ENCODE results near the gene HTT. TPM values are rescaled to one million over a fixed set of nuclear protein-coding genes. Genes with fewer than 3 reads are reported as not detected.

Gene HTT
- polyA plus RNA-seq, 1 donor (not counting 4 experiments of a cell fraction or from before 2014, with no cell fraction given): 16.2 TPM

- Histone ChIP-seq H3K4me2 (ENCODE audit: control insufficient read depth, extremely low read depth, insufficient read depth, low read depth, low read length) (no peak overlapping the region), H4K20me1 (ENCODE audit: control insufficient read depth, extremely low read depth, insufficient read depth, low read length) (no peaks in the 10 kb centered on the region), H3K36me3 (ENCODE audit: control insufficient read depth in 2 of 2, extremely low read depth in 1 of 2, insufficient read depth in 2 of 2, low read length in 2 of 2) (peaks cover 0 to 3% of the 10 kb centered on the region in 2 experiments), H3K4me1 (ENCODE audit: control insufficient read depth, extremely low read depth, insufficient read depth, low read length) (no peaks in the 10 kb centered on the region), H2AFZ (ENCODE audit: control insufficient read depth, low read length) (no peak overlapping the region), H3K9me1 (ENCODE audit: control insufficient read depth, extremely low read depth, insufficient read depth, low read length) (no peaks in the 10 kb centered on the region), H3K4me3 (ENCODE audit: control insufficient read depth in 2 of 3, extremely low read depth in 1 of 3, insufficient read depth in 2 of 3, low read depth in 1 of 3, low read length in 3 of 3) (no peak overlapping the region), H3K79me2 (ENCODE audit: control insufficient read depth, insufficient read depth, low read length) (no peaks in the 10 kb centered on the region), H3K27ac (ENCODE audit: control insufficient read depth, insufficient read depth, low read length) (no peak overlapping the region), H3K9me3 (ENCODE audit: control insufficient read depth, low read depth, low read length) (no peaks in the 10 kb centered on the region), H3K27me3 (ENCODE audit: control insufficient read depth, extremely low read depth, insufficient read depth, low read length) (no peaks in the 10 kb centered on the region), H3K9ac (ENCODE audit: control insufficient read depth, extremely low read depth, insufficient read depth, low read length) (no peak overlapping the region)
- no peak for DNase-seq (ENCODE audit: low read depth, low spot score)
- dilution Hi-C loops (cut with MboI; ENCODE audit: extremely low pct_ligation_motif_present, low sequenced_read_pairs): no loop called here
- TF ChIP-seq EZH2 (IDR thresholded peaks at IDR 0.05; ENCODE audit: low read length) (no peak), CTCF (optimal IDR thresholded peaks at IDR 0.05 in 1 of 3, IDR thresholded peaks at IDR 0.05 in 1 of 3, conservative IDR thresholded peaks at IDR 0.05 in 1 of 3; ENCODE audit: extremely low read depth in 1 of 3, insufficient read depth in 2 of 3, low read length in 3 of 3) (peak in 1 of 3 experiments; percentile 11)
- FAIRE-seq: no peak
Observed at GRCh38 chr4:3246458-3247398, 172.2 kb downstream of the HTT start.

GRCh38 chr4:3247399-3248177 lies 173.1 kb downstream of the HTT start:
- Histone ChIP-seq H3K27ac (ENCODE audit: control insufficient read depth, insufficient read depth, low read length) (no peak overlapping the region), H3K79me2 (ENCODE audit: control insufficient read depth, insufficient read depth, low read length) (no peaks in the 10 kb centered on the region), H4K20me1 (ENCODE audit: control insufficient read depth, extremely low read depth, insufficient read depth, low read length) (no peaks in the 10 kb centered on the region), H3K27me3 (ENCODE audit: control insufficient read depth, extremely low read depth, insufficient read depth, low read length) (no peaks in the 10 kb centered on the region), H3K9me1 (ENCODE audit: control insufficient read depth, extremely low read depth, insufficient read depth, low read length) (no peaks in the 10 kb centered on the region), H2AFZ (ENCODE audit: control insufficient read depth, low read length) (no peak overlapping the region), H3K9ac (ENCODE audit: control insufficient read depth, extremely low read depth, insufficient read depth, low read length) (no peak overlapping the region), H3K4me2 (ENCODE audit: control insufficient read depth, extremely low read depth, insufficient read depth, low read depth, low read length) (no peak overlapping the region), H3K36me3 (ENCODE audit: control insufficient read depth in 2 of 2, extremely low read depth in 1 of 2, insufficient read depth in 2 of 2, low read length in 2 of 2) (peaks cover 0 to 3% of the 10 kb centered on the region in 2 experiments), H3K4me1 (ENCODE audit: control insufficient read depth, extremely low read depth, insufficient read depth, low read length) (no peaks in the 10 kb centered on the region), H3K9me3 (ENCODE audit: control insufficient read depth, low read depth, low read length) (no peaks in the 10 kb centered on the region), H3K4me3 (ENCODE audit: control insufficient read depth in 2 of 3, extremely low read depth in 1 of 3, insufficient read depth in 2 of 3, low read depth in 1 of 3, low read length in 3 of 3) (no peak overlapping the region)
- dilution Hi-C loops (cut with MboI; ENCODE audit: extremely low pct_ligation_motif_present, low sequenced_read_pairs): no loop called here
- TF ChIP-seq EZH2 (IDR thresholded peaks at IDR 0.05; ENCODE audit: low read length): no peak
- FAIRE-seq: no peak
- no peak for DNase-seq (ENCODE audit: low read depth, low spot score)
